Activated CD4-positive, alpha-beta T cell treated with anti-CD3 and anti-CD28 coated beads, Interleukin-2, amount 50 U/mL, for 48 hours (primary cell): Measurements from ENCODE around the gene AMY1B.
"Not testable (repeated sequence)": the region's sequence is repeated elsewhere in the genome, so short reads cannot be mapped to it uniquely, and the experiment has no call there.

Source experiments
- DNase-seq, 2 experiments: peaks; one replicate each; pipeline ENCODE4 v3.0.0-alpha.2; 2020

AMY1B gene

GRCh38 chr1:103696110-103696509 is at the start of gene AMY1B:
AMY1B (minus strand) TSS chr1:103696210; CDS start chr1:103695639, 571 bp downstream.
- not testable (repeated sequence) for DNase-seq

- not testable (repeated sequence) for DNase-seq
These were observed 49.0 kb upstream of the AMY1B start for GRCh38 chr1:103745040-103745439.

- DNase-seq, result not testable (repeated sequence)
These were observed 48.4 kb upstream of the AMY1B start for GRCh38 chr1:103744449-103744848.

- not testable (repeated sequence) for DNase-seq
These were observed 42.0 kb upstream of the AMY1B start for GRCh38 chr1:103738031-103738430.

- DNase-seq, result not testable (repeated sequence)
These were observed 39.3 kb upstream of the AMY1B start for GRCh38 chr1:103735334-103735733.

GRCh38 chr1:103721473-103721872 is 25.5 kb upstream of the AMY1B start:
- DNase-seq, result not testable (repeated sequence)

GRCh38 chr1:103717404-103717803 is 21.4 kb upstream of the AMY1B start:
- not testable (repeated sequence) for DNase-seq

GRCh38 chr1:103710381-103710780 is 14.4 kb upstream of the AMY1B start:
- DNase-seq, result not testable (repeated sequence)

- not testable (repeated sequence) for DNase-seq
These were observed 11.7 kb upstream of the AMY1B start for GRCh38 chr1:103707670-103708069.

- not testable (repeated sequence) for DNase-seq
These were observed 5.2 kb upstream of the AMY1B start for GRCh38 chr1:103701256-103701655.

- DNase-seq, result not testable (repeated sequence)
These were observed 4.7 kb upstream of the AMY1B start for GRCh38 chr1:103700669-103701068.

- not testable (repeated sequence) for DNase-seq
These were observed 1.4 kb upstream of the AMY1B start for GRCh38 chr1:103697430-103697829.

- not testable (repeated sequence) for DNase-seq
These were observed 19.7 kb downstream of the AMY1B start for GRCh38 chr1:103676335-103676734.

GRCh38 chr1:103655460-103655859 is 40.5 kb downstream of the AMY1B start, which contains the start of gene AMY1A:
AMY1A (plus strand) TSS chr1:103655760; CDS start chr1:103656331, 571 bp downstream.
- DNase-seq, result not testable (repeated sequence)

GRCh38 chr1:103654133-103654532 is 41.9 kb downstream of the AMY1B start:
- not testable (repeated sequence) for DNase-seq

- DNase-seq, result not testable (repeated sequence)
These were observed 45.1 kb downstream of the AMY1B start for GRCh38 chr1:103650889-103651288.

- DNase-seq, result not testable (repeated sequence)
These were observed 45.7 kb downstream of the AMY1B start for GRCh38 chr1:103650305-103650704.

- DNase-seq, result not testable (repeated sequence)
These were observed 52.1 kb downstream of the AMY1B start for GRCh38 chr1:103643908-103644307.

- not testable (repeated sequence) for DNase-seq
These were observed 54.8 kb downstream of the AMY1B start for GRCh38 chr1:103641194-103641593.
